Dedifferentiated amniotic fluid mesenchymal stem cell (primary cell): ENCODE results near the gene RAC3.

ENCODE experiments used
- DNase-seq: peaks from one replicate; pipeline ENCODE4 v3.0.0-alpha.2; 2016; ENCODE audit errors: extremely low spot score

The RAC3 gene

GRCh38 chr17:82031303-82031884 lies at the start of gene RAC3:
TSS of gene RAC3 (plus strand) at chr17:82031678. CDS start at chr17:82031762, 84 bp downstream.
- no peak for DNase-seq

GRCh38 chr17:81983011-81983638 lies 48.4 kb upstream of the RAC3 start:
- DNase-seq = no peak

- no peak for DNase-seq
Observed at GRCh38 chr17:81983639-81984373, 47.7 kb upstream of the RAC3 start.

GRCh38 chr17:81984773-81985410 lies 46.6 kb upstream of the RAC3 start:
- DNase-seq = no peak

- no peak for DNase-seq
Observed at GRCh38 chr17:81986606-81987005, 44.9 kb upstream of the RAC3 start.

GRCh38 chr17:81987161-81987770 lies 44.2 kb upstream of the RAC3 start:
- no peak for DNase-seq

GRCh38 chr17:81990836-81991683 lies 40.4 kb upstream of the RAC3 start:
- DNase-seq = no peak

GRCh38 chr17:81991684-81992305 lies 39.7 kb upstream of the RAC3 start:
- peak; percentile 63 for DNase-seq

GRCh38 chr17:81992306-81993102 lies 39.0 kb upstream of the RAC3 start:
- DNase-seq = no peak

GRCh38 chr17:81993729-81994592 lies 37.5 kb upstream of the RAC3 start:
- no peak for DNase-seq

- no peak for DNase-seq
Observed at GRCh38 chr17:81994593-81995462, 36.6 kb upstream of the RAC3 start.

GRCh38 chr17:81995463-81996231 lies 35.8 kb upstream of the RAC3 start:
- DNase-seq = no peak

GRCh38 chr17:81996232-81996756 lies 35.2 kb upstream of the RAC3 start:
- DNase-seq = no peak

GRCh38 chr17:81996757-81997441 lies 34.6 kb upstream of the RAC3 start:
- DNase-seq = no peak

GRCh38 chr17:81998212-81998611 lies 33.3 kb upstream of the RAC3 start:
- no peak for DNase-seq

- DNase-seq = no peak
Observed at GRCh38 chr17:81998691-81999438, 32.6 kb upstream of the RAC3 start.
